Lung (tissue), 5 donors: ENCODE data around the gene ZFR2. TPM values are rescaled to one million over a fixed set of nuclear protein-coding genes. Genes with fewer than 3 reads are reported as not detected.

ENCODE experiments used
- polyA plus RNA-seq, 2 donors: library from polyadenylated mRNA; stranded (reverse); fragments of 200-250 nt; gene quantifications; one replicate each; pipeline ENCODE4 v1.2.1, GENCODE V29; 2013
- small RNA-seq: library from RNA; depleted of rRNA; stranded (forward); fragments of <200 nt; gene quantifications from one replicate; pipeline ENCODE3, GENCODE V24; 2014; ENCODE audit warnings: low replicate concordance
- total RNA-seq, 2 donors: library from RNA; depleted of rRNA in 1 of 2; stranded (reverse); fragments of >200 nt in 1 of 2; gene quantifications; one replicate each; pipeline ENCODE4 v1.2.1, GENCODE V29; 2014 to 2021
- donor health status: Bipolar disorder and iron deficiency.
- donor health status: healthy.
- donor health status: DM: yes; HTN: yes; CAD: no.

ZFR2 gene
- total and polyA plus RNA-seq, 4 donors: 0.05 to 0.34 (median 0.19) TPM

Small RNAs within 50 kb of the gene (small RNA-seq; reads per million reads assigned to genes)
- gene AC005777.1: not detected

Other genes with a start within 250 kb of the ZFR2 start
- 10 to 100 TPM; 18.4 to 23.4 TPM for gene CACTIN, start 242.2 kb downstream of the ZFR2 start, total RNA-seq
- gene CACTIN, start 242.2 kb downstream of the ZFR2 start, polyA plus RNA-seq: 10 to 100 TPM; 16.7 to 19.1 TPM
- 10 to 100 TPM; 22.4 to 39.4 TPM for gene PIP5K1C, start 168.6 kb downstream of the ZFR2 start, total RNA-seq
- 10 to 100 TPM; 16.3 to 18.6 TPM for gene PIP5K1C, start 168.6 kb downstream of the ZFR2 start, polyA plus RNA-seq
- 10 to 100 TPM; 42.8 to 56.4 TPM for gene TJP3, start 160.7 kb downstream of the ZFR2 start, total RNA-seq
- gene TJP3, start 160.7 kb downstream of the ZFR2 start, polyA plus RNA-seq: 10 to 100 TPM; 18.4 to 57.8 TPM
- gene APBA3, start 107.3 kb downstream of the ZFR2 start, total RNA-seq: 10 to 100 TPM; 18.4 to 38.0 TPM
- gene APBA3, start 107.3 kb downstream of the ZFR2 start, polyA plus RNA-seq: 10 to 100 TPM; 16.5 to 26.8 TPM
- gene MRPL54, start 106.4 kb downstream of the ZFR2 start, total RNA-seq: 10 to 100 TPM; 28.9 to 64.1 TPM
- 100 to 1,000 TPM in 1 of 2 donors, 10 to 100 TPM in 1; 63.5 to 137 TPM for gene MRPL54, start 106.4 kb downstream of the ZFR2 start, polyA plus RNA-seq
- not detected for gene RAX2, start 96.8 kb downstream of the ZFR2 start, total RNA-seq
- gene RAX2, start 96.8 kb downstream of the ZFR2 start, polyA plus RNA-seq: under 1 TPM in 1 of 2 donors, not detected in 1; 0.01 TPM
- 1 to 10 TPM; 3.8 to 6.0 TPM for gene MATK, start 82.7 kb downstream of the ZFR2 start, total RNA-seq
- gene MATK, start 82.7 kb downstream of the ZFR2 start, polyA plus RNA-seq: 10 to 100 TPM in 1 of 2 donors, 1 to 10 TPM in 1; 6.7 to 20.0 TPM
- under 1 TPM in 1 of 2 donors, not detected in 1; 0.09 TPM for gene ATCAY, start 11.6 kb upstream of the ZFR2 start, total RNA-seq
- under 1 TPM in 1 of 2 donors, not detected in 1; under 0.01 TPM for gene ATCAY, start 11.6 kb upstream of the ZFR2 start, polyA plus RNA-seq
- 1 to 10 TPM in 1 of 2 donors, not detected in 1; 1.0 TPM for gene NMRK2, start 64.0 kb upstream of the ZFR2 start, total RNA-seq
- gene NMRK2, start 64.0 kb upstream of the ZFR2 start, polyA plus RNA-seq: under 1 TPM; 0.13 to 0.26 TPM
- gene DAPK3, start 102.1 kb upstream of the ZFR2 start, total RNA-seq: 10 to 100 TPM; 61.9 to 93.9 TPM
- gene DAPK3, start 102.1 kb upstream of the ZFR2 start, polyA plus RNA-seq: 10 to 100 TPM; 78.4 to 80.4 TPM
- gene EEF2, start 116.4 kb upstream of the ZFR2 start, total RNA-seq: 1,000 to 10,000 TPM; 1,474 to 1,934 TPM
- 1,000 to 10,000 TPM in 1 of 2 donors, 100 to 1,000 TPM in 1; 994 to 1,216 TPM for gene EEF2, start 116.4 kb upstream of the ZFR2 start, polyA plus RNA-seq
- gene PIAS4, start 138.7 kb upstream of the ZFR2 start, total RNA-seq: 10 to 100 TPM; 26.7 to 46.2 TPM
- 10 to 100 TPM in 1 of 2 donors, 1 to 10 TPM in 1; 9.9 to 16.5 TPM for gene PIAS4, start 138.7 kb upstream of the ZFR2 start, polyA plus RNA-seq
- gene ZBTB7A, start 197.9 kb upstream of the ZFR2 start, total RNA-seq: 10 to 100 TPM; 19.0 to 68.0 TPM
- 10 to 100 TPM; 13.4 to 20.1 TPM for gene ZBTB7A, start 197.9 kb upstream of the ZFR2 start, polyA plus RNA-seq